K562 (cell line): ENCODE data around the gene TREM1. TPM values are rescaled to one million over a fixed set of nuclear protein-coding genes. Genes with fewer than 3 reads are reported as not detected.

Source experiments
- ELK3 ChIP-seq: fragments of 450-650 bp; formaldehyde crosslinking; IDR thresholded peaks from 2 replicates; pipeline ENCODE4 v1.4.0; 2020; ENCODE audit warnings: mild to moderate bottlenecking
- FOSL1 ChIP-seq: fragments of 200-800 bp; sonication (Bioruptor generic); conservative IDR thresholded peaks from 2 replicates; pipeline ENCODE4 v1.6.1; 2016; ENCODE audit warnings: missing genetic modification characterization, missing compliant biosample characterization
- GABPB1 ChIP-seq: sonication (generic); formaldehyde crosslinking; IDR thresholded peaks from 2 replicates; pipeline ENCODE4 v1.8.0; 2022; ENCODE audit warnings: mild to moderate bottlenecking, missing genetic modification reagents
- TAF7 ChIP-seq: fragments of 450-650 bp; IDR thresholded peaks from 2 replicates; pipeline ENCODE4 v1.6.1; 2016; ENCODE audit warnings: missing genetic modification characterization, missing compliant biosample characterization
- YY1 ChIP-seq, 3 experiments: IDR thresholded peaks; 2 replicates each; pipeline ENCODE4 v1.6.1; 2011; ENCODE audit warnings: low read length in 2 of 3, mild to moderate bottlenecking in 2 of 3, moderate library complexity in 2 of 3, borderline replicate concordance in 1 of 3, control low read depth in 1 of 3, low read depth in 1 of 3; ENCODE audit not compliant: insufficient read depth in 3 of 3, insufficient replicate concordance in 2 of 3, control insufficient read depth in 1 of 3, insufficient read length in 1 of 3; ENCODE audit errors: extremely low read depth in 1 of 3
- polyA plus RNA-seq, 8 experiments: library from polyadenylated mRNA; depleted of rRNA in 4 of 8; stranded (reverse) in 5 of 8; unstranded in 3 of 8; fragments of >200 nt; fragmentation: Nextera tagmentation in 2 of 8; fragmentation: Illumina TruSeq in 1 of 8; extraction: Ambion mirVana in 2 of 8; extraction: Trizol in 1 of 8; gene quantifications; 2 replicates each; pipeline versions ENCODE4 v1.2.1 to v1.2.3, GENCODE V29; 2011 to 2014; ENCODE audit warnings: inconsistent platforms in 1 of 8, missing spikeins in 1 of 8
- total RNA-seq, 7 experiments: library from RNA; depleted of rRNA in 6 of 7; stranded (reverse); fragments of >200 nt in 6 of 7; fragmentation: Illumina TruSeq in 2 of 7; extraction: Trizol in 2 of 7; gene quantifications; 2 replicates each; pipeline versions ENCODE4 v1.2.1 to v1.2.3, GENCODE V29; 2011 to 2021; ENCODE audit warnings: low replicate concordance in 1 of 7
- TF ChIP-seq, protein P1 (sequence below), 2 experiments: fragments of 450-650 bp in 1 of 2; sonication (generic) in 1 of 2; formaldehyde crosslinking in 1 of 2; IDR thresholded peaks; 2 replicates each; pipeline versions ENCODE4 v1.7.1 to v1.9.0; 2016 to 2022; ENCODE audit warnings: inconsistent platforms in 1 of 2, mild to moderate bottlenecking in 1 of 2, missing genetic modification reagents in 1 of 2
- TF ChIP-seq, protein P2 (sequence below): sonication (generic); formaldehyde crosslinking; IDR thresholded peaks from 2 replicates; pipeline ENCODE4 v1.8.0; 2023; ENCODE audit warnings: mild to moderate bottlenecking, missing genetic modification reagents

Gene TREM1
- total and polyA plus RNA-seq, 9 of the 15 experiments (the other 6 are each of a cell fraction or from before 2014, with no cell fraction given): not detected

DNA sequence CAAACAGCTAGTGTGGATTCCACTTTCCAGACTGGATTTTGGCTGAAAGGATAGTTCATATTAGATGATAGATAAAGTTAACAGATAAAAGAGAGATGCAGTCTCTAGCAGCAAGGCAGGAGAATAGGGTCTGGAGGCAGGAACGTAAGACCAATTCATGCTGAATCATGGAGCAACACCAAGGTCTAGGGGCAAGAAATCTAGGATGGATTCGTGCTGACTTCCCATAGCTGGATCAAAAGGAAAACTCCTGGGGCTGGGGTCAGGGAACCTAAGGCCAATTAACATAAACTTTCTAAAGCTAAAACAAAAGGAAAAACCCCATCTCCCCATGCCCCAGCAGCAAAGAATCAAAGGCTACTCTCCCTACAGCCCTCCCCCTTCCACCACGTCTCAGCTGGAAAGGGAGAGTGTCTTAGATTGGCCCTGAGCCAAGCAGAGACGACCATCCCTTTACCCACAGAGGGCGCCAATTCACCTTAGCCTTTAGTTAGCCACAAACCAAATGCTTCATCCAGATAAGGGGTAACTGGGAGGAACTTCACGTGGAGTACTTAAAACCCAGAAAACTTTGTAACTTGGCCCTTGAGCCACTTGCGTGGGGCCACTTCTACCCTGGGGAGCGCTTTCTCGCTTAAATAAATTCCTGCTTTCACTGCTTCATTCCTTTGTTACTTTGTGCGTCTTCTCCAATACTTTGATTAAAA, 7.6 kb downstream of the TREM1 start (continued):
- TF ChIP-seq, protein P1, sequence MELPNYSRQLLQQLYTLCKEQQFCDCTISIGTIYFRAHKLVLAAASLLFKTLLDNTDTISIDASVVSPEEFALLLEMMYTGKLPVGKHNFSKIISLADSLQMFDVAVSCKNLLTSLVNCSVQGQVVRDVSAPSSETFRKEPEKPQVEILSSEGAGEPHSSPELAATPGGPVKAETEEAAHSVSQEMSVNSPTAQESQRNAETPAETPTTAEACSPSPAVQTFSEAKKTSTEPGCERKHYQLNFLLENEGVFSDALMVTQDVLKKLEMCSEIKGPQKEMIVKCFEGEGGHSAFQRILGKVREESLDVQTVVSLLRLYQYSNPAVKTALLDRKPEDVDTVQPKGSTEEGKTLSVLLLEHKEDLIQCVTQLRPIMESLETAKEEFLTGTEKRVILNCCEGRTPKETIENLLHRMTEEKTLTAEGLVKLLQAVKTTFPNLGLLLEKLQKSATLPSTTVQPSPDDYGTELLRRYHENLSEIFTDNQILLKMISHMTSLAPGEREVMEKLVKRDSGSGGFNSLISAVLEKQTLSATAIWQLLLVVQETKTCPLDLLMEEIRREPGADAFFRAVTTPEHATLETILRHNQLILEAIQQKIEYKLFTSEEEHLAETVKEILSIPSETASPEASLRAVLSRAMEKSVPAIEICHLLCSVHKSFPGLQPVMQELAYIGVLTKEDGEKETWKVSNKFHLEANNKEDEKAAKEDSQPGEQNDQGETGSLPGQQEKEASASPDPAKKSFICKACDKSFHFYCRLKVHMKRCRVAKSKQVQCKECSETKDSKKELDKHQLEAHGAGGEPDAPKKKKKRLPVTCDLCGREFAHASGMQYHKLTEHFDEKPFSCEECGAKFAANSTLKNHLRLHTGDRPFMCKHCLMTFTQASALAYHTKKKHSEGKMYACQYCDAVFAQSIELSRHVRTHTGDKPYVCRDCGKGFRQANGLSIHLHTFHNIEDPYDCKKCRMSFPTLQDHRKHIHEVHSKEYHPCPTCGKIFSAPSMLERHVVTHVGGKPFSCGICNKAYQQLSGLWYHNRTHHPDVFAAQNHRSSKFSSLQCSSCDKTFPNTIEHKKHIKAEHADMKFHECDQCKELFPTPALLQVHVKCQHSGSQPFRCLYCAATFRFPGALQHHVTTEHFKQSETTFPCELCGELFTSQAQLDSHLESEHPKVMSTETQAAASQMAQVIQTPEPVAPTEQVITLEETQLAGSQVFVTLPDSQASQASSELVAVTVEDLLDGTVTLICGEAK (IDR thresholded peaks at IDR 0.05): no peak; the same call in 1 of the 2 replicates
- TF ChIP-seq, protein P1 (CRISPR knock-in tag; IDR thresholded peaks at IDR 0.05): no peak
- TF ChIP-seq FOSL1 (tag): peak; percentile 60
- TF ChIP-seq ELK3 (CRISPR knock-in tag): no peak
- TF ChIP-seq TAF7: no peak
- TF ChIP-seq GABPB1: no peak
- no peak for TF ChIP-seq YY1 (IDR thresholded peaks at IDR 0.05; ENCODE audit: borderline replicate concordance in 1 of 3, control insufficient read depth in 1 of 3, extremely low read depth in 1 of 3, insufficient read depth in 3 of 3, insufficient read length in 1 of 3, insufficient replicate concordance in 2 of 3, low read depth in 1 of 3, low read length in 2 of 3)
- TF ChIP-seq, protein P2, sequence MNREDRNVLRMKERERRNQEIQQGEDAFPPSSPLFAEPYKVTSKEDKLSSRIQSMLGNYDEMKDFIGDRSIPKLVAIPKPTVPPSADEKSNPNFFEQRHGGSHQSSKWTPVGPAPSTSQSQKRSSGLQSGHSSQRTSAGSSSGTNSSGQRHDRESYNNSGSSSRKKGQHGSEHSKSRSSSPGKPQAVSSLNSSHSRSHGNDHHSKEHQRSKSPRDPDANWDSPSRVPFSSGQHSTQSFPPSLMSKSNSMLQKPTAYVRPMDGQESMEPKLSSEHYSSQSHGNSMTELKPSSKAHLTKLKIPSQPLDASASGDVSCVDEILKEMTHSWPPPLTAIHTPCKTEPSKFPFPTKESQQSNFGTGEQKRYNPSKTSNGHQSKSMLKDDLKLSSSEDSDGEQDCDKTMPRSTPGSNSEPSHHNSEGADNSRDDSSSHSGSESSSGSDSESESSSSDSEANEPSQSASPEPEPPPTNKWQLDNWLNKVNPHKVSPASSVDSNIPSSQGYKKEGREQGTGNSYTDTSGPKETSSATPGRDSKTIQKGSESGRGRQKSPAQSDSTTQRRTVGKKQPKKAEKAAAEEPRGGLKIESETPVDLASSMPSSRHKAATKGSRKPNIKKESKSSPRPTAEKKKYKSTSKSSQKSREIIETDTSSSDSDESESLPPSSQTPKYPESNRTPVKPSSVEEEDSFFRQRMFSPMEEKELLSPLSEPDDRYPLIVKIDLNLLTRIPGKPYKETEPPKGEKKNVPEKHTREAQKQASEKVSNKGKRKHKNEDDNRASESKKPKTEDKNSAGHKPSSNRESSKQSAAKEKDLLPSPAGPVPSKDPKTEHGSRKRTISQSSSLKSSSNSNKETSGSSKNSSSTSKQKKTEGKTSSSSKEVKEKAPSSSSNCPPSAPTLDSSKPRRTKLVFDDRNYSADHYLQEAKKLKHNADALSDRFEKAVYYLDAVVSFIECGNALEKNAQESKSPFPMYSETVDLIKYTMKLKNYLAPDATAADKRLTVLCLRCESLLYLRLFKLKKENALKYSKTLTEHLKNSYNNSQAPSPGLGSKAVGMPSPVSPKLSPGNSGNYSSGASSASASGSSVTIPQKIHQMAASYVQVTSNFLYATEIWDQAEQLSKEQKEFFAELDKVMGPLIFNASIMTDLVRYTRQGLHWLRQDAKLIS (CRISPR knock-in tag): no peak
